ENCODE results near the gene RABGGTA.
A peak's percentile ranks its signal among the peaks of the same experiment; 100 is the strongest.
"Not testable (repeated sequence)": the region's sequence is repeated elsewhere in the genome, so short reads cannot be mapped to it uniquely, and the experiment has no call there.

RABGGTA gene

GRCh38 chr14:24259282-24260025 lies 11.9 kb downstream of the RABGGTA start:
- no peak for DNase-seq

- no peak for DNase-seq
Measured at GRCh38 chr14:24258548-24259265, 12.7 kb downstream of the RABGGTA start.

GRCh38 chr14:24258119-24258518 lies 13.3 kb downstream of the RABGGTA start:
- no peak for DNase-seq

DNA sequence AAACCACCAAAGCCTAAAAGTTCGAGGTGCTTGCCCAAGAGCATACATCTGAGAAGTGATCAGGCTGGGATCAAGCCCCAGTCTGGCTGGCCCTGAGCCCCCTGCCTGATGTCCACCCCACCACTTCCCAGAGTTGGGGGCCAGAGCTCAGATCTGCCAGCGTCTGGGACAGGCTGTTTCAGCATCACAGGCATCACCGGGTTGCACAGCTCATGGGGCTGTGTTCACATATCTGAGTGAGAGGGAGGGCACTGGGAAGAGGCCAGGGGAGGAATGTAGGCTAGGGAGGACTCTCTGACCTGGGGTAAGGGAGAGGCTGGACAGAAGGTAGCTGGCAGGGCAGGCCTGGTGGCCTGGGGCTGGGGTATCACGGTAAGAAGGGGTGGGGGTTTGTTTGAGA lies 14.4 kb downstream of the RABGGTA start:
- no peak for DNase-seq

DNA sequence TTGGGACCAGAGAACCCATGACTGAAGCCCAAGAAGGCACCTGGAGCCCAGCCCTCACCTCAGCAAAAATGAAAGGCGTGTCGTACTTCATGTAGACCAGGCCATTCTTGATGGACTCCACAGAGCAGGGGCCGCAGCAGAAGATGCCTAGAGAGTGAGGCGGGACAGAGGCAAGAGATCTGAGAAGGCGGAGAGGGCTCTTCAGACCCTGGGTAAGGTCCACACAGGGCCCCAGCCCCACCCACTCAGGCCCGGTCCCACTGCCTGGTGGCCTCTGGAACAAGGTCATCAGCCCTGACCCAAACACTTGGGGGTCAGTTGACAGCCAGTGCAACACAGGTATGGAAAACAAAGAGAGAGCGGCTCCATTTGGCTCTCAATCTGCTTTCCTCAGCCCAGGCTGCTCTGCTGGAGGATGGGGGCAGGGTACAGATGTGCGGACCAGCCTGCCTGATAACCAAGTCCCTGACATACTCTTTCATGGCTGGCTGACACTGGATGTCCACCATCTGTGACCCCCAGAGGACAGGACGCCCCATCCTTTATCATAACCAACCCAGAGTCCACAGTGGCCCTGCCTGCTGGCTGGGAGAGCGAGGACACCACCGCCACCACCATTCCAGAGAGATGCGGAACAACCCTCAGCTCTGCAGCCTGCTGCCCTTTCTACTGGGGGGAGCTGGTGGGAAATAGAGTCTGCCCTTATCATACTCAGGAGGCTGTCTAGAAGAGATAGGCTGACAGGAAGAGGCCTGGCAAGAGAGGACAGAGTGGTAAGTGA lies 15.3 kb downstream of the RABGGTA start:
- no peak for DNase-seq

- no peak for DNase-seq
Measured at GRCh38 chr14:24255438-24255837, 16.0 kb downstream of the RABGGTA start.

DNA sequence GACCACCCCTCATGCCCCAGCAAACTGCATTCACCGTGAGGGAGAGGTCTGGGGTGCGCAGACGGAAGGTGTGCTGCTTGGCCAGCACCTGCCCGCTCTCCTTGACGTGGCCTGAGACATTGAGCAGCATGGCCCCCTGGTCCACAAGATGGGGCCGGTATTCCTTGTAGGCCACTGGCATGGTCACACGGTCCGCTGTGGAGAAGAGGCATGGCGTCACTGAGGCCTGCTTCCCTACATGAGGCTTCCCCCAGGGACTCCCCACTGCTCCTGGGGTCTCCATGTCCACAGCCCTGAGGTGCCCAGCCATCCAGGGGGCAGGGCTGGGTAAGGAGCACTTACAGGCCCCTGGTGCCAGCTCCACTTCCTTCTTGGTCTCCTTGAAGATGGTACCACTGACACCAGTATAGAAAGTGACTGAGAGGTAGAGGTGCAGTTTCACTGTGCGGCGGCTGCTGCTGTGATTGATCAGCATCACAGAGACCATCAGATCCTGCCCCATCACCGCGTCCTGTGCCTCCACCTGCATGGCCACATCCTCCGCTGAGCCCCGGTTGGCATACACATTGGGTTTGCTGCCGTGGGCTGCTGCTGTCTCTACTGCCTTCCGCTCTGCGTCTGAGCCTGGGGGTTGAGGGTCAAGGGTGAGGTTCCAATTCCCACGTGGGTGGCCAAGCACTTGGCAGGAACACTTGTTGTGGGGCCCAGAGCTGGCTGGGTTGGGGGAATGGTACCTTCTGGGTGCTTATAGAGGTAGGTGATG lies 16.6 kb downstream of the RABGGTA start:
- DNase-seq = no peak

- no peak for DNase-seq
Measured at GRCh38 chr14:24253936-24254335, 17.5 kb downstream of the RABGGTA start.

GRCh38 chr14:24252289-24253124 lies 18.9 kb downstream of the RABGGTA start:
- no peak for DNase-seq

DNA sequence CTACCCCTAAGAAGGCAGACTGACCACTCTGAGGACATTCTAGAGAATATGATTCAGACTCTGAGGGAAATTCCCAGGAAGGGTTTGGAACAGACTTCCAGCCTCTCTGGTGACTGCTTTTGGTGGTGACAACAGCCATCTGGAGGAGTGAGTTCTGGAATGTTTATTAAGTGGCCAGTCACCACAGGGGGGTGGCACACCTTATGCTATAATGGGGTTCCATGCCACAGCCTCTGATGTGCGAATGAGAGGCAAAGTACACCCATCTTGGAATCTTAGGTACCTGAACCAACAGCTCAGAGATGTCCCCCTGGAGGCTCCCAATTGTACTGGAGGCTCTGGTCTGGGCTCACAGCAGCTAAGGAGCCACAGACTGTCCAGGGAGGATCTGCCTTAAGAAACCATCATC lies 19.5 kb downstream of the RABGGTA start:
- no peak for DNase-seq

GRCh38 chr14:24250354-24250753 lies 21.0 kb downstream of the RABGGTA start:
- DNase-seq = no peak

DNA sequence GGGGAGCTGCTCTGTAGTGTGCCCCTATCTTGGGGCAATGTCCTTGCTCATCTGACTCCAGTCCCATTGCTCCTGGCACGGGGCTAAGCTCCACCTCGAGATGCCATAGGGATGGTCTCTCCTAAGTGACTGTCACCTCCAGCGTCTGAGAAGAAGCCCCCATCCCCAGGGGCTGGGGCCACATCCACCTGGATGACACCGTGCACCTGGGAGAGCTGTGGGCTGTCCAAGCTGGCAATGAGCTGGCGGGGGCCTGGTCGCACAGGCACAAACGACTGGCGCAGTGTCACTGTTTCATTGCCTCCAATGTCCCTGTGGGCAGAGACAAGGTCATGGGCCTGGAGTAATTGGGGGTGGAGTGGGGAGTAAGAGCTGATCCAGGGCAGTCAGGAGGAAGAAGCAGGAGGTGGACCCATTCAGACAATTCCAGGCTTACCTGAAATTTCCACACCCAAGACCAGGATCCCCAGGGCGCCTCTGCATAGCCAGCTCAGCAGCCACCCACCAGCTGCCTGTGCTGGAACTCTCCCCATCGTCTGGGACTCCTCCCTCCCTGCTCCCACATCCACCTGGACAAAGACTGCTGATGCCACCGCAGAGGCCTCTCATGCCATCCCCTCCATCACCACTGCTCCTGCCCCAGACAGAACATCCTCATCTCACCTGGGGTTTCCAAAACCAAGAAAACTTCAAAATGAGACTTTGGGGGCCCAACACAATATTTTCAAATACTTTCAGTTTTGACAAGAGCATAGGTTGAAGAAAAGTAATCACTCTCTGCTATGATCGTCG lies 22.0 kb downstream of the RABGGTA start:
- DNase-seq = no peak

DNA sequence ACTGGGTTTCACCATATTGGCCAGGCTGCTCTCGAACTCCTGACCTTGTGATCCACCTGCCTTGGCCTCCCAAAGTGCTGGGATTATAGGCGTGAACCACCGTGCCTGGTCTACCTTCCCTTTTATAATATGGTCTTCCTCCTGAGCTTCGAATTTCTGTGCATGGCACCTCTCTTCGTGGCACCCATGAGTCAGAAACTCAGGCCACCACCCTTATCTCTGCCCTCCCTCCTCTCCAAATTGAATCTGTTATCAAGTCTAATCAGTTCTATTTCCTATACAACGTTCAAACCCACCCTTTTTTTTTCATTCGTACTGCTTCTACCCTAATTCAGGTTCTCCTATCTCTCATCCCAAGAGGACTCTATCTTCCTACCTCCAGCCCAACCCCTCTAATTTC lies 24.0 kb downstream of the RABGGTA start:
- no peak for DNase-seq

DNA sequence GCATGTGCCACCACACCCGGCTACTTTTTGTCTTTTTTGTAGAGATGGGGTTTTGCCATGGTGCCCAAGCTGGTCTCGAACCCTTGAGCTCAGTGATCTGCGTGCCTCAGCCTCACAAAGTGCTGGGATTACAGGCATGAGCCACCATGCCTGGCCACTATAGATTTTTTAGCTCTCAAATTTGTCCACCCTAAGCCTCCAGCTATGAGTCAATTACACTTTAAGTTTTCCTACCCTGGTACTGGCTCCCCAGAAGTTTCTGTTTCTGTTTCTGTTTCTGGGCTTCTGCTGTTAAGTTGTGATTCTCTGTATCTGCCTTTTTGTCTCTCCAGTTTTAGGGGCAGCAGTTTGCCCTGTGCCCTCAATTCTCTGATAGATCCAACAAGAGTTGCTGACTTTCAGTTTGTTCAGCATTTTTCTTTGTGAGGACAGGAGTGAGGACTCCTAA lies 24.6 kb downstream of the RABGGTA start:
- no peak for DNase-seq

DNA sequence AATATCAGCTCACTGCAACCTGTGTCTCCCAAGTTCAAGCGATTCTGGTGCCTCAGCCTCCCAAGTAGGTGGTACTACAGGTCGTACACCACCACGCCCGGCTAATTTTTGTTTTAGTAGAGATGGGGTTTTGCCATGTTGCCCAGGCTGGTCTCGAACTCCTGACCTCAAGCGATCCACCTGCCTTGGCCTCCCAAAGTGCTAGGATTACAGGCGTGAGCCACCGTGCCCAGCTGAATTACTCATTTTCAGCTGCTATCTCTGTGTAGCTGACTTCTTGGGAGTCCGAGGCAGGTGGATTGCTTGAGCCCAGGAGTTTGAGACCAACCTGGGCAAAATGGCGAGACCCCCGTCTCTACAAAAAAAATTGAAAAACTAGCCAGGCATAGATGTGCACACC lies 26.0 kb downstream of the RABGGTA start:
- DNase-seq = not testable (repeated sequence)

GRCh38 chr14:24243336-24243836 lies 28.0 kb downstream of the RABGGTA start:
- DNase-seq = no peak

DNA sequence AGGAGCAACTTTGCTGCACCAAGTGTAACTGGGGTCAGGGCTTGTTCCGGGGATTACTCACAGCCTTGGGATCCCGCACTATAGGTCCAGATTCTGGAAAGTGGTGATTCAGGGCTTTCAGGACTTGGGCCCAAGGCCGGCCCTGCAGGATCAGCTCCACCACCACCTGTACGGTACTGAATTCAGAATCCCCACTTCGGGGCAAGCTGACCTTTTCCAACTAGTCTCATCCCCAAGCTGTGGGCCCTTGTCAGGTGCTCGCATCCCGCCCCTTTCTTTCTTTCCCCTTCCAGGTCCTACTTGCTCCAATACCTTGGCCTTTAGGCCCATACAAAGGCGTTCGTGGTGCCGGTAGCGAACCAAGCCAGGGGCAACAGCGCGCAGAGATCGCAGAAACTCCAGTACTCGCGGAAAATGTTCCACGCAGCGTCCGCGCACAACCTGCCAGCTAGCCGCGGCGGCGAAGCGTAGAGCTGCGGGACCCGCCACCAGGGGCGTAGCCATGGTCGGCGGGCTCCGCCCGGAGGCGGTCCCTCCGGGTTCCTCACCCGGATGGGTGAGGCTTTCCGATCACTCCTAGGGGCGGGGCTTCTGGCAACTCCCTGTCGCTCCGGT lies 29.5 kb downstream of the RABGGTA start:
- DNase-seq = peak; percentile 95

DNA sequence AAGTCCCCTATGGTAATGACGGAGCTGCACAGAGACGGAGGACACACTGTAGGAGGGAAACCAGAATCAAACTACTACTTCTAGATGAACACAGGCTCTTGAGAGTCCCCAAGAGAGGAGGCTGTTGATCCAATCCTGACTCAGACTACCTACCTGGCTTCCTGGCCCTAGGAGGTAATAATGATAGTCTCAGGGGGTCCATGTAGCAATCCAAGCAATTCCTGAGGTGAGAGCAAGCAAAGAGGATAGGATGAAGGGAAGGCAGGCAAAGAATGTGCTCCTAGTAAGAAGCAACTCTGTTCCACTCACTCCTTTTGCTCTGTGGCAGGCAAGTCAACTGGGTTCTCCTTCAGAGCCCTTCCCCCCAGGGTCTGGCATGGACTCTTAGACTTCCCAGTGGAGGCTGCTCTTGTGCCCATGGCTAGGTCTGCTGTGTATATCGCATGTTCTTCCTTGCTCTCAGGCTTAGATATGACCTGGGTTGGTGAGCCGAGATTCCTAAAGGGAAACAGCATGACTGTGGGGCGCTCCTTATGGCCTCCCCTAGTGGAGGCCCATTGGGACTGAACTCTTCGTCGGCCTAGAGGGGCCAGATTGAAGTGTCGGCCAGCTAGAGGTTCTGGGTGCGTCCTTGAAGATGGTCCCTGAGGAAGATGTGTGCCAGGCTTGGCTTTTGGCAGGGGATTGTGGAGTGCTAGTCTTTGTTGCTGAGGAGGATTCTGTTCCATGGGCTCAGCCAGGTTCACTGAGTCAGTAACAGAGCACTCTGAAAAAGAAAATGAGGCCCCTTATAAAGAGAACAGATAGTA lies 31.1 kb downstream of the RABGGTA start:
- DNase-seq = no peak

GRCh38 chr14:24238527-24239037 lies 32.8 kb downstream of the RABGGTA start:
- DNase-seq = no peak

Measured in NCI-H1092 (cell line).